Adrenal gland (tissue), 5 donors: Measurements from ENCODE around the gene LY6G6F.

ENCODE experiments used
- POLR2A ChIP-seq, 2 donors: fragments of 450-650 bp; IDR thresholded peaks; one replicate each; pipeline ENCODE4 v1.6.1; 2017; ENCODE audit warnings: antibody characterized with exemption in 2 of 2, mild to moderate bottlenecking in 2 of 2, moderate library complexity in 1 of 2
- TF ChIP-seq, protein P1 (sequence below), 6 experiments: fragments of 450-650 bp in 4 of 6; fragments of 200-600 bp in 2 of 6; sonication (generic) in 1 of 6; IDR thresholded peaks; 1 replicate in 5 of 6; 2 replicates in 1 of 6; pipeline versions ENCODE4 v1.5.1 to v1.8.0; 2016 to 2021; ENCODE audit warnings: antibody characterized with exemption in 6 of 6, mild to moderate bottlenecking in 2 of 6, moderate library complexity in 1 of 6
- donor health status: DM: no; HTN: no; CAD: no.

GRCh38 chr6:31658983-31659648 lies 47.5 kb upstream of the LY6G6F start:
- TF ChIP-seq, protein P1, sequence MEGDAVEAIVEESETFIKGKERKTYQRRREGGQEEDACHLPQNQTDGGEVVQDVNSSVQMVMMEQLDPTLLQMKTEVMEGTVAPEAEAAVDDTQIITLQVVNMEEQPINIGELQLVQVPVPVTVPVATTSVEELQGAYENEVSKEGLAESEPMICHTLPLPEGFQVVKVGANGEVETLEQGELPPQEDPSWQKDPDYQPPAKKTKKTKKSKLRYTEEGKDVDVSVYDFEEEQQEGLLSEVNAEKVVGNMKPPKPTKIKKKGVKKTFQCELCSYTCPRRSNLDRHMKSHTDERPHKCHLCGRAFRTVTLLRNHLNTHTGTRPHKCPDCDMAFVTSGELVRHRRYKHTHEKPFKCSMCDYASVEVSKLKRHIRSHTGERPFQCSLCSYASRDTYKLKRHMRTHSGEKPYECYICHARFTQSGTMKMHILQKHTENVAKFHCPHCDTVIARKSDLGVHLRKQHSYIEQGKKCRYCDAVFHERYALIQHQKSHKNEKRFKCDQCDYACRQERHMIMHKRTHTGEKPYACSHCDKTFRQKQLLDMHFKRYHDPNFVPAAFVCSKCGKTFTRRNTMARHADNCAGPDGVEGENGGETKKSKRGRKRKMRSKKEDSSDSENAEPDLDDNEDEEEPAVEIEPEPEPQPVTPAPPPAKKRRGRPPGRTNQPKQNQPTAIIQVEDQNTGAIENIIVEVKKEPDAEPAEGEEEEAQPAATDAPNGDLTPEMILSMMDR (IDR thresholded peaks at IDR 0.05): no peak
- no peak for TF ChIP-seq POLR2A (IDR thresholded peaks at IDR 0.05)
